ENCODE results near the gene RASGRF2.

The RASGRF2 gene

GRCh38 chr5:81136557-81136956 is 176.4 kb downstream of the RASGRF2 start:
- TF ChIP-seq CTCF (IDR thresholded peaks at IDR 0.05; ENCODE audit: low read depth, low read length, missing control alignments): no peak
- no peak for DNase-seq (ENCODE audit: extremely low read depth, low read depth)
- H3K4me3 ChIP-seq (replicated peaks; ENCODE audit: low read depth, low read length): no peak overlapping the region

- no peak overlapping the region for H3K4me3 ChIP-seq (replicated peaks; ENCODE audit: low read depth, low read length)
- TF ChIP-seq CTCF (IDR thresholded peaks at IDR 0.05; ENCODE audit: low read depth, low read length, missing control alignments): no peak
- DNase-seq (ENCODE audit: extremely low read depth, low read depth): no peak
Measured at GRCh38 chr5:81137833-81138232, 177.7 kb downstream of the RASGRF2 start.

GRCh38 chr5:81140441-81140840 is 180.3 kb downstream of the RASGRF2 start:
- no peak overlapping the region for H3K4me3 ChIP-seq (replicated peaks; ENCODE audit: low read depth, low read length)
- TF ChIP-seq CTCF (IDR thresholded peaks at IDR 0.05; ENCODE audit: low read depth, low read length, missing control alignments): no peak
- no peak for DNase-seq (ENCODE audit: extremely low read depth, low read depth)

- no peak overlapping the region for H3K4me3 ChIP-seq (replicated peaks; ENCODE audit: low read depth, low read length)
- no peak for TF ChIP-seq CTCF (IDR thresholded peaks at IDR 0.05; ENCODE audit: low read depth, low read length, missing control alignments)
- peak; percentile 80 for DNase-seq (ENCODE audit: extremely low read depth, low read depth)
Measured at GRCh38 chr5:81140943-81141342, 180.8 kb downstream of the RASGRF2 start.

DNA sequence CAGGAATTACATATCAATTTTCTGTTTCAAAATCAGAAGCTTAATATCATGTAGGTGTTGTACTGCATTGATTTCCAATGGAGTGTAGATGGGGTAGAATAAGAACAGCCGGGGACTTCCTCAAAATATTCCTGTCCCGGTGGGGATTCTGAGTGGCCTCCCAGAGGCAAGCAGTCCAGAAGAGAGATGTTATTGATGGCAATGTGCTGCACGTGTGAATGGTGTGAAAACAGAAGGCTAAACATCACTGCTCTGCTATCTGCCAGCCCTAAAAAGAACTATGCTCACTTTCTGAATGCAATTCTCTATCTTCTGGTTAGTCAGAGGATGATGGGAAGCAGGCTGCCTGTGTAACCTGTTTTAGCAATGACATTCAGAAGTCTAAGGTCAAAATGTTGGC is 181.9 kb downstream of the RASGRF2 start:
- no peak overlapping the region for H3K4me3 ChIP-seq (replicated peaks; ENCODE audit: low read depth, low read length)
- no peak for TF ChIP-seq CTCF (IDR thresholded peaks at IDR 0.05; ENCODE audit: low read depth, low read length, missing control alignments)
- no peak for DNase-seq (ENCODE audit: extremely low read depth, low read depth)

GRCh38 chr5:81145329-81145935 is 185.3 kb downstream of the RASGRF2 start:
- TF ChIP-seq CTCF (IDR thresholded peaks at IDR 0.05; ENCODE audit: low read depth, low read length, missing control alignments): no peak
- DNase-seq (ENCODE audit: extremely low read depth, low read depth): no peak
- no peak overlapping the region for H3K4me3 ChIP-seq (replicated peaks; ENCODE audit: low read depth, low read length)

DNA sequence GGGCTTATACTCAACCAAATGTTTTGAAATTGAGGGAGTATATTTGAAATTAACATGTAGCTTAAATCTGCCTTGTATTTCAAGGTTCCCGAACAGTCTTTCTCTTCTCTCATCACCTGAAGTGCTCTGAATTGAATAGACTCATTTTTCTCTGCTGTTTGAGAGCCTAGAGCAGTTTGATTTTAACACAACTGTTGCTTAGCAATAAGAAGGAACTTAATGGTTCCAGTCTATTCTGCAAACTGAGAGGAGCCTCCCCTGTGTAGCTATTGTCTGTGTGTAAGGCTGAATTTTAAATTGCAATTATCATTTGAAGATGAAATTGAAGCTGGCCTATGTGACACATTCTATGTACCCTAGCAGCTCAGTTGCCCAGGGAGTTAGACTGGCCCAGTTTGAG is 185.9 kb downstream of the RASGRF2 start:
- no peak for DNase-seq (ENCODE audit: extremely low read depth, low read depth)

More for the DNA sequence above, 185.9 kb downstream of the RASGRF2 start:
- H3K4me3 ChIP-seq (replicated peaks; ENCODE audit: low read depth, low read length): no peak overlapping the region
- TF ChIP-seq CTCF (IDR thresholded peaks at IDR 0.05; ENCODE audit: low read depth, low read length, missing control alignments): no peak

All from HFF-Myc (cell line).